ENCODE measurements around the gene JAZF1.

- TF ChIP-seq CTCF (conservative IDR thresholded peaks at IDR 0.05 in 1 of 2, IDR thresholded peaks at IDR 0.05 in 1 of 2; ENCODE audit: extremely low read depth in 1 of 2, insufficient read depth in 1 of 2, low read depth in 1 of 2, low read length in 2 of 2) (no peak), EZH2 (IDR thresholded peaks at IDR 0.05; ENCODE audit: borderline replicate concordance, low read length) (no peak)
Observed at GRCh38 chr7:28033386-28033785, 147.2 kb downstream of the JAZF1 start.

Measured in mammary epithelial cell (primary cell).